Measurements from ENCODE around the gene NAP1L5. TPM values are rescaled to one million over a fixed set of nuclear protein-coding genes. Genes with fewer than 3 reads are reported as not detected.

The NAP1L5 gene
- total and polyA plus RNA-seq, 2 of the 13 experiments (the other 11 are each of a cell fraction or from before 2014, with no cell fraction given): 1.3 to 1.6 TPM

DNA sequence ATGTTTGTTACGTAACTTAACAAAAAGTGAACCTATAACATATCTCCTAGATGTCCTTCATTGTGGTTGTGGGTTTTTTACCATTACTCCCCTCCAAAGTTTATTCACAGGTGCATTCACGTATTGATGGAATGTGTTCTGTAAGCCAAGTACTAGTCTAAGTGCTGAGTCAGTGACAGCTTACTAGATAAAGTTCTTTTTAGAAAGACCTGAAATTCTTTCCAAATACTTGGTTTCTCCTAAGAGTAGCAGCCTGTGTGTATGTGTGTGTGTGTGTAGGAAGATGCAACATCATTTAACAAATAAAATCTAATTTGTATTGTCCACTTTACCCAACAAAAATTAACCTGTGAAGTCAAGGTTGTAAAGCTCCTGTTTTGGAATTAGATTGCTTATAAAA lies 22.1 kb downstream of the NAP1L5 start:
- CTCF ChIA-PET (ENCODE audit: low intra/inter-chr PET ratio, low total read pairs): no interaction called here
- TF ChIP-seq PCBP2 (optimal IDR thresholded peaks at IDR 0.05; ENCODE audit: low read depth, low read length, poor library complexity, severe bottlenecking) (no peak), ZNF768 (CRISPR knock-in tag; IDR thresholded peaks at IDR 0.05) (no peak), STAT5B (CRISPR knock-in tag; IDR thresholded peaks at IDR 0.05) (no peak), MLLT10 (CRISPR knock-in tag; IDR thresholded peaks at IDR 0.05) (no peak), ZNF329 (CRISPR knock-in tag; IDR thresholded peaks at IDR 0.05; ENCODE audit: low read depth) (no peak), ZNF225 (CRISPR knock-in tag; IDR thresholded peaks at IDR 0.05) (no peak), HNRNPUL1 (IDR thresholded peaks at IDR 0.05; ENCODE audit: low read depth, low read length) (no peak), ZSCAN5A (CRISPR knock-in tag; IDR thresholded peaks at IDR 0.05; ENCODE audit: borderline replicate concordance) (no peak), ZNF556 (CRISPR knock-in tag; IDR thresholded peaks at IDR 0.05; ENCODE audit: borderline replicate concordance) (no peak), IKZF4 (CRISPR knock-in tag; IDR thresholded peaks at IDR 0.05; ENCODE audit: borderline replicate concordance, low read depth, not compliant biosample characterization) (no peak), ZKSCAN1 (IDR thresholded peaks at IDR 0.05; ENCODE audit: low read length) (no peak), ZNF264 (CRISPR knock-in tag; IDR thresholded peaks at IDR 0.05) (no peak), ZNF792 (CRISPR knock-in tag; IDR thresholded peaks at IDR 0.05) (no peak), XRCC5 (optimal IDR thresholded peaks at IDR 0.05; ENCODE audit: low read length) (no peak), ZFP36 (IDR thresholded peaks at IDR 0.05; ENCODE audit: borderline replicate concordance, low read depth, low read length, partially characterized antibody) (no peak), HMG20A (CRISPR knock-in tag; IDR thresholded peaks at IDR 0.05; ENCODE audit: borderline replicate concordance) (no peak)
- TF ChIP-seq, protein P1, sequence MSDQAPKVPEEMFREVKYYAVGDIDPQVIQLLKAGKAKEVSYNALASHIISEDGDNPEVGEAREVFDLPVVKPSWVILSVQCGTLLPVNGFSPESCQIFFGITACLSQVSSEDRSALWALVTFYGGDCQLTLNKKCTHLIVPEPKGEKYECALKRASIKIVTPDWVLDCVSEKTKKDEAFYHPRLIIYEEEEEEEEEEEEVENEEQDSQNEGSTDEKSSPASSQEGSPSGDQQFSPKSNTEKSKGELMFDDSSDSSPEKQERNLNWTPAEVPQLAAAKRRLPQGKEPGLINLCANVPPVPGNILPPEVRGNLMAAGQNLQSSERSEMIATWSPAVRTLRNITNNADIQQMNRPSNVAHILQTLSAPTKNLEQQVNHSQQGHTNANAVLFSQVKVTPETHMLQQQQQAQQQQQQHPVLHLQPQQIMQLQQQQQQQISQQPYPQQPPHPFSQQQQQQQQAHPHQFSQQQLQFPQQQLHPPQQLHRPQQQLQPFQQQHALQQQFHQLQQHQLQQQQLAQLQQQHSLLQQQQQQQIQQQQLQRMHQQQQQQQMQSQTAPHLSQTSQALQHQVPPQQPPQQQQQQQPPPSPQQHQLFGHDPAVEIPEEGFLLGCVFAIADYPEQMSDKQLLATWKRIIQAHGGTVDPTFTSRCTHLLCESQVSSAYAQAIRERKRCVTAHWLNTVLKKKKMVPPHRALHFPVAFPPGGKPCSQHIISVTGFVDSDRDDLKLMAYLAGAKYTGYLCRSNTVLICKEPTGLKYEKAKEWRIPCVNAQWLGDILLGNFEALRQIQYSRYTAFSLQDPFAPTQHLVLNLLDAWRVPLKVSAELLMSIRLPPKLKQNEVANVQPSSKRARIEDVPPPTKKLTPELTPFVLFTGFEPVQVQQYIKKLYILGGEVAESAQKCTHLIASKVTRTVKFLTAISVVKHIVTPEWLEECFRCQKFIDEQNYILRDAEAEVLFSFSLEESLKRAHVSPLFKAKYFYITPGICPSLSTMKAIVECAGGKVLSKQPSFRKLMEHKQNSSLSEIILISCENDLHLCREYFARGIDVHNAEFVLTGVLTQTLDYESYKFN (CRISPR knock-in tag; conservative IDR thresholded peaks at IDR 0.05): no peak

More for the DNA sequence above, 22.1 kb downstream of the NAP1L5 start:
- no peaks in the 10 kb centered on the region for H3K27me3 ChIP-seq (ENCODE audit: control insufficient read depth in 1 of 2, insufficient read depth in 2 of 2, low read length in 2 of 2)
- no peak overlapping the region for H3K27ac ChIP-seq (ENCODE audit: extremely low read length, insufficient read depth, low read length)
- in situ Hi-C loops (cut with HindIII; ENCODE audit: extremely low pct_ligation_motif_present, low pct_unique_long_range_greater_than_20kb): no loop called here
- 97% methylated on average over 2 of the region's 2 CpGs for WGBS (ENCODE audit: low lambda C conversion rate)
- H2AFZ ChIP-seq (ENCODE audit: low read length): no peak overlapping the region
- intact Hi-C loops (cut with micrococcal nuclease; ENCODE audit: unreplicated experiment): loop anchor here (10.0 kb wide), 1 partner anchor 349 kb away; no protein-coding TSS in a partner anchor
- H3K36me3 ChIP-seq (replicated peaks in 1 of 2; ENCODE audit: control insufficient read depth in 1 of 2, insufficient read depth in 2 of 2, low read length in 2 of 2): no peaks in the 10 kb centered on the region
- no peaks in the 10 kb centered on the region for H3K79me2 ChIP-seq (ENCODE audit: insufficient read depth, low read length)
- no peak overlapping the region for H3K4me2 ChIP-seq (ENCODE audit: low read depth, low read length)
- POLR2A ChIA-PET: no interaction called here
- DNase-seq (ENCODE audit: low spot score): no peak
- H3K9me3 ChIP-seq (ENCODE audit: low read length): no peaks in the 10 kb centered on the region
- no peak for FAIRE-seq
- H4K20me1 ChIP-seq (ENCODE audit: insufficient read depth, low read length): no peaks in the 10 kb centered on the region
- BruUV-seq (replicated peaks): no TSS peak
- H3K4me1 ChIP-seq (ENCODE audit: insufficient read depth, low read length): no peaks in the 10 kb centered on the region
- no peak for ATAC-seq
- H3K4me3 ChIP-seq (replicated peaks in 1 of 3; ENCODE audit: insufficient read depth in 1 of 3, low read depth in 2 of 3, low read length in 3 of 3): no peak overlapping the region
- H3K9ac ChIP-seq (ENCODE audit: insufficient read depth, low read depth, low read length): no peak overlapping the region

Data from HepG2 (cell line).